ENCODE data around the gene EID2. TPM values are rescaled to one million over a fixed set of nuclear protein-coding genes. Genes with fewer than 3 reads are reported as not detected.

EID2 gene
- total and polyA plus RNA-seq, 2 donors from 2014 or later, result 12.0 to 17.0 TPM

DNA sequence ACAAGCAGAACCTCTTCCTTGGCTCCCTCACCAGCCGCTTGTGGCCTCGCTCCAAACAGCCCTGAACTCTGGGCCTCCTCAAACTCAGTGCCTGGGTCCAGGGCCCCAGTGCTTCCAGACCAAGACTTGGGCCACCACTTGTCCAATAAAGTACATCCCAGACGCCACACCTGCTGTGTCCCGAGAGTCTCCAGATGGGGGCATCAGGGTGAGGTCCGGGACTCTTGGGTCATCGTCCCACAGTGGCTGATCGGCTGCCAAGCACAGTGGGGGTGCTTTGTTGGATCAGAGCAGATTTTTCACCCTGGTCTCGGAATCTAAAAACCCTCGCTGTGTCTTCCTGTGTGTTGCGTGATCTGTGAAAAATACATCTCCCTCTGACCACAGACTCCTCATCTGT, 50.2 kb downstream of the EID2 start:
- DNase-seq (no peak), FAIRE-seq (no peak)
- no peaks in the 10 kb centered on the region for H3K4me1 ChIP-seq (ENCODE audit: control insufficient read depth in 2 of 3, insufficient read depth in 2 of 3, low read depth in 1 of 3, low read length in 3 of 3)
- H3K36me3 ChIP-seq (ENCODE audit: control insufficient read depth in 2 of 3, insufficient read depth in 3 of 3, low read length in 3 of 3), result peaks cover 0 to 39% (median 27%) of the 10 kb centered on the region in 3 donors
- no peak overlapping the region for H3K4me3 ChIP-seq (ENCODE audit: low read length in 3 of 3)
- H3K27me3 ChIP-seq (ENCODE audit: control insufficient read depth, insufficient read depth, low read length), result no peaks in the 10 kb centered on the region
- H3K9me3 ChIP-seq (ENCODE audit: control insufficient read depth in 2 of 3, insufficient read depth in 1 of 3, low read length in 3 of 3), result no peaks in the 10 kb centered on the region
- intact Hi-C loops (cut with DNase I), result no loop called here
- no peak overlapping the region for H3K27ac ChIP-seq (ENCODE audit: low read depth in 2 of 2, low read length in 2 of 2)
- H3K9ac ChIP-seq (ENCODE audit: low read length in 3 of 3), result no peak overlapping the region
- TF ChIP-seq, protein P1, sequence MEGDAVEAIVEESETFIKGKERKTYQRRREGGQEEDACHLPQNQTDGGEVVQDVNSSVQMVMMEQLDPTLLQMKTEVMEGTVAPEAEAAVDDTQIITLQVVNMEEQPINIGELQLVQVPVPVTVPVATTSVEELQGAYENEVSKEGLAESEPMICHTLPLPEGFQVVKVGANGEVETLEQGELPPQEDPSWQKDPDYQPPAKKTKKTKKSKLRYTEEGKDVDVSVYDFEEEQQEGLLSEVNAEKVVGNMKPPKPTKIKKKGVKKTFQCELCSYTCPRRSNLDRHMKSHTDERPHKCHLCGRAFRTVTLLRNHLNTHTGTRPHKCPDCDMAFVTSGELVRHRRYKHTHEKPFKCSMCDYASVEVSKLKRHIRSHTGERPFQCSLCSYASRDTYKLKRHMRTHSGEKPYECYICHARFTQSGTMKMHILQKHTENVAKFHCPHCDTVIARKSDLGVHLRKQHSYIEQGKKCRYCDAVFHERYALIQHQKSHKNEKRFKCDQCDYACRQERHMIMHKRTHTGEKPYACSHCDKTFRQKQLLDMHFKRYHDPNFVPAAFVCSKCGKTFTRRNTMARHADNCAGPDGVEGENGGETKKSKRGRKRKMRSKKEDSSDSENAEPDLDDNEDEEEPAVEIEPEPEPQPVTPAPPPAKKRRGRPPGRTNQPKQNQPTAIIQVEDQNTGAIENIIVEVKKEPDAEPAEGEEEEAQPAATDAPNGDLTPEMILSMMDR (IDR thresholded peaks at IDR 0.05; ENCODE audit: borderline replicate concordance, extremely low read depth, insufficient read depth), result no peak

Other genes starting within 250 kb of the EID2 start
- not detected for gene IFNL1, start 243.8 kb downstream of the EID2 start, total RNA-seq
- not detected for gene IFNL1, start 243.8 kb downstream of the EID2 start, polyA plus RNA-seq (ENCODE audit: insufficient read depth, low read depth, low replicate concordance)
- 1.2 TPM for gene LRFN1, start 219.3 kb downstream of the EID2 start, total RNA-seq
- gene LRFN1, start 219.3 kb downstream of the EID2 start, polyA plus RNA-seq (ENCODE audit: insufficient read depth, low read depth, low replicate concordance), result 0.80 TPM
- gene GMFG, start 204.1 kb downstream of the EID2 start, total RNA-seq, result 60.7 TPM
- 52.4 TPM for gene GMFG, start 204.1 kb downstream of the EID2 start, polyA plus RNA-seq (ENCODE audit: insufficient read depth, low read depth, low replicate concordance)
- gene SAMD4B, start 197.7 kb downstream of the EID2 start, total RNA-seq, result 100 TPM
- 92.9 TPM for gene SAMD4B, start 197.7 kb downstream of the EID2 start, polyA plus RNA-seq (ENCODE audit: insufficient read depth, low read depth, low replicate concordance)
- 37.1 TPM for gene PAF1, start 149.1 kb downstream of the EID2 start, total RNA-seq
- 54.0 TPM for gene PAF1, start 149.1 kb downstream of the EID2 start, polyA plus RNA-seq (ENCODE audit: insufficient read depth, low read depth, low replicate concordance)
- 50.4 TPM for gene MED29, start 148.8 kb downstream of the EID2 start, total RNA-seq
- gene MED29, start 148.8 kb downstream of the EID2 start, polyA plus RNA-seq (ENCODE audit: insufficient read depth, low read depth, low replicate concordance), result 32.4 TPM
- 132 TPM for gene ZFP36, start 133.3 kb downstream of the EID2 start, total RNA-seq
- 87.9 TPM for gene ZFP36, start 133.3 kb downstream of the EID2 start, polyA plus RNA-seq (ENCODE audit: insufficient read depth, low read depth, low replicate concordance)
- 29.7 TPM for gene PLEKHG2, start 127.5 kb downstream of the EID2 start, total RNA-seq
- 8.5 TPM for gene PLEKHG2, start 127.5 kb downstream of the EID2 start, polyA plus RNA-seq (ENCODE audit: insufficient read depth, low read depth, low replicate concordance)
- gene RPS16, start 104.2 kb downstream of the EID2 start, total RNA-seq, result 1,461 TPM
- 1,965 TPM for gene RPS16, start 104.2 kb downstream of the EID2 start, polyA plus RNA-seq (ENCODE audit: insufficient read depth, low read depth, low replicate concordance)
- 123 TPM for gene SUPT5H, start 94.6 kb downstream of the EID2 start, total RNA-seq
- gene SUPT5H, start 94.6 kb downstream of the EID2 start, polyA plus RNA-seq (ENCODE audit: insufficient read depth, low read depth, low replicate concordance), result 106 TPM
- gene TIMM50, start 59.3 kb downstream of the EID2 start, total RNA-seq, result 52.4 TPM
- gene TIMM50, start 59.3 kb downstream of the EID2 start, polyA plus RNA-seq (ENCODE audit: insufficient read depth, low read depth, low replicate concordance), result 74.4 TPM
- gene DLL3, start 41.2 kb downstream of the EID2 start, total RNA-seq, result 0.13 TPM
- gene DLL3, start 41.2 kb downstream of the EID2 start, polyA plus RNA-seq (ENCODE audit: insufficient read depth, low read depth, low replicate concordance), result 0.17 TPM
- not detected for gene SELENOV, start 25.0 kb downstream of the EID2 start, total RNA-seq
- gene SELENOV, start 25.0 kb downstream of the EID2 start, polyA plus RNA-seq (ENCODE audit: insufficient read depth, low read depth, low replicate concordance), result not detected
- 3.3 TPM for gene EID2B, start 7.3 kb downstream of the EID2 start, total RNA-seq
- gene EID2B, start 7.3 kb downstream of the EID2 start, polyA plus RNA-seq (ENCODE audit: insufficient read depth, low read depth, low replicate concordance), result 4.6 TPM
- not detected for gene LGALS13, start 62.4 kb upstream of the EID2 start, total RNA-seq
- not detected for gene LGALS13, start 62.4 kb upstream of the EID2 start, polyA plus RNA-seq (ENCODE audit: insufficient read depth, low read depth, low replicate concordance)
- gene LGALS16, start 115.8 kb upstream of the EID2 start, total RNA-seq, result not detected
- not detected for gene LGALS16, start 115.8 kb upstream of the EID2 start, polyA plus RNA-seq (ENCODE audit: insufficient read depth, low read depth, low replicate concordance)
- gene LGALS14, start 164.3 kb upstream of the EID2 start, total RNA-seq, result not detected
- gene LGALS14, start 164.3 kb upstream of the EID2 start, polyA plus RNA-seq (ENCODE audit: insufficient read depth, low read depth, low replicate concordance), result not detected
- gene CLC, start 197.9 kb upstream of the EID2 start, total RNA-seq, result not detected
- gene CLC, start 197.9 kb upstream of the EID2 start, polyA plus RNA-seq (ENCODE audit: insufficient read depth, low read depth, low replicate concordance), result not detected
- not detected for gene LEUTX, start 238.7 kb upstream of the EID2 start, total RNA-seq
- gene LEUTX, start 238.7 kb upstream of the EID2 start, polyA plus RNA-seq (ENCODE audit: insufficient read depth, low read depth, low replicate concordance), result not detected